Measurements from ENCODE around the gene RANBP3.
A peak's percentile ranks its signal among the peaks of the same experiment; 100 is the strongest.
"Not testable (repeated sequence)": the region's sequence is repeated elsewhere in the genome, so short reads cannot be mapped to it uniquely, and the experiment has no call there.

RANBP3 gene

GRCh38 chr19:5961969-5962945 lies 15.7 kb downstream of the RANBP3 start:
- Histone ChIP-seq H3K4ac (ENCODE audit: low read depth, low read length) (peak overlapping the region; percentile 35), H2AFZ (ENCODE audit: insufficient read depth, low read length, poor library complexity) (peak overlapping the region; percentile 12), H3K36me3 (ENCODE audit: control insufficient read depth in 1 of 2, insufficient read depth in 2 of 2, low read length in 2 of 2) (peaks cover 3 to 4% of the 10 kb centered on the region in 2 experiments), H2BK5ac (ENCODE audit: low read depth, low read length, poor library complexity) (no peak overlapping the region), H4K8ac (ENCODE audit: low read depth, low read length) (no peak overlapping the region), H2AK5ac (ENCODE audit: low read length) (no peak overlapping the region), H4K12ac (ENCODE audit: low read depth, low read length) (no peak overlapping the region), H2BK120ac (ENCODE audit: insufficient read depth, low read length, poor library complexity) (no peak overlapping the region), H3K27ac (ENCODE audit: low read depth, low read length) (no peak overlapping the region), H3K27me3 (ENCODE audit: insufficient read depth, low read length) (no peaks in the 10 kb centered on the region), H3K4me3 (ENCODE audit: low read depth, low read length) (no peak overlapping the region), H3K4me1 (ENCODE audit: control insufficient read depth in 1 of 2, insufficient read depth in 2 of 2, low read length in 2 of 2) (peaks cover 31 to 41% of the 10 kb centered on the region in 2 experiments), H3K79me1 (ENCODE audit: low read length) (peaks cover 2% of the 10 kb centered on the region), H4K91ac (ENCODE audit: low read depth, low read length) (no peak overlapping the region), H3K23ac (ENCODE audit: low read length) (peak overlapping the region; percentile 10), H3K9me3 (ENCODE audit: insufficient read depth, low read depth, low read length) (no peaks in the 10 kb centered on the region), H2BK12ac (ENCODE audit: low read length) (no peak overlapping the region), H3K18ac (ENCODE audit: low read length) (no peak overlapping the region), H3K79me2 (ENCODE audit: control insufficient read depth, insufficient read depth, low read length, poor library complexity) (peaks cover 24% of the 10 kb centered on the region), H3K14ac (ENCODE audit: low read length) (no peak overlapping the region), H3K4me2 (ENCODE audit: low read length) (no peak overlapping the region), H3K9ac (ENCODE audit: low read length) (no peak overlapping the region)
- no CpG with 5 or more reads among the region's 29 CpGs for WGBS (ENCODE audit: extremely low coverage, insufficient coverage, insufficient read length)
- peak; percentile 58 to 79 for DNase-seq

- not testable (repeated sequence) for H2AFZ ChIP-seq (ENCODE audit: insufficient read depth, low read length, poor library complexity); H3K14ac ChIP-seq (ENCODE audit: low read length); DNase-seq; H4K8ac ChIP-seq (ENCODE audit: low read depth, low read length); H3K9me3 ChIP-seq (ENCODE audit: insufficient read depth, low read depth, low read length); H3K36me3 ChIP-seq (ENCODE audit: control insufficient read depth in 1 of 2, insufficient read depth in 2 of 2, low read length in 2 of 2); H2BK5ac ChIP-seq (ENCODE audit: low read depth, low read length, poor library complexity); H3K23ac ChIP-seq (ENCODE audit: low read length); H2BK12ac ChIP-seq (ENCODE audit: low read length); H3K27me3 ChIP-seq (ENCODE audit: insufficient read depth, low read length); H3K9ac ChIP-seq (ENCODE audit: low read length); H3K18ac ChIP-seq (ENCODE audit: low read length); H2BK120ac ChIP-seq (ENCODE audit: insufficient read depth, low read length, poor library complexity); H3K79me1 ChIP-seq (ENCODE audit: low read length); H2AK5ac ChIP-seq (ENCODE audit: low read length); H3K27ac ChIP-seq (ENCODE audit: low read depth, low read length); H4K91ac ChIP-seq (ENCODE audit: low read depth, low read length); H3K4me2 ChIP-seq (ENCODE audit: low read length); H3K4me3 ChIP-seq (ENCODE audit: low read depth, low read length); H4K12ac ChIP-seq (ENCODE audit: low read depth, low read length)
- peak overlapping the region; percentile 35 for H3K4ac ChIP-seq (ENCODE audit: low read depth, low read length)
- WGBS (ENCODE audit: extremely low coverage, insufficient coverage, insufficient read length): no CpG with 5 or more reads among the region's 6 CpGs
- peaks cover 24% of the 10 kb centered on the region for H3K79me2 ChIP-seq (ENCODE audit: control insufficient read depth, insufficient read depth, low read length, poor library complexity)
- peaks cover 28 to 36% of the 10 kb centered on the region in 2 experiments for H3K4me1 ChIP-seq (ENCODE audit: control insufficient read depth in 1 of 2, insufficient read depth in 2 of 2, low read length in 2 of 2)
These were observed 16.3 kb downstream of the RANBP3 start for GRCh38 chr19:5961641-5961968.

- WGBS (ENCODE audit: extremely low coverage, insufficient coverage, insufficient read length): no CpG with 5 or more reads among the region's 18 CpGs
- Histone ChIP-seq H3K27ac (ENCODE audit: low read depth, low read length) (no peak overlapping the region), H2BK12ac (ENCODE audit: low read length) (no peak overlapping the region), H3K36me3 (ENCODE audit: control insufficient read depth in 1 of 2, insufficient read depth in 2 of 2, low read length in 2 of 2) (peaks cover 4 to 6% of the 10 kb centered on the region in 2 experiments), H2BK120ac (ENCODE audit: insufficient read depth, low read length, poor library complexity) (no peak overlapping the region), H3K18ac (ENCODE audit: low read length) (no peak overlapping the region), H3K79me2 (ENCODE audit: control insufficient read depth, insufficient read depth, low read length, poor library complexity) (peaks cover 21% of the 10 kb centered on the region), H2AK5ac (ENCODE audit: low read length) (no peak overlapping the region), H3K4ac (ENCODE audit: low read depth, low read length) (no peak overlapping the region), H3K14ac (ENCODE audit: low read length) (no peak overlapping the region), H3K4me2 (ENCODE audit: low read length) (no peak overlapping the region), H4K12ac (ENCODE audit: low read depth, low read length) (no peak overlapping the region), H3K9me3 (ENCODE audit: insufficient read depth, low read depth, low read length) (no peaks in the 10 kb centered on the region), H3K79me1 (ENCODE audit: low read length) (no peaks in the 10 kb centered on the region), H3K27me3 (ENCODE audit: insufficient read depth, low read length) (no peaks in the 10 kb centered on the region), H2AFZ (ENCODE audit: insufficient read depth, low read length, poor library complexity) (no peak overlapping the region), H3K4me1 (ENCODE audit: control insufficient read depth in 1 of 2, insufficient read depth in 2 of 2, low read length in 2 of 2) (peaks cover 18 to 25% of the 10 kb centered on the region in 2 experiments), H4K8ac (ENCODE audit: low read depth, low read length) (no peak overlapping the region), H3K4me3 (ENCODE audit: low read depth, low read length) (no peak overlapping the region), H4K91ac (ENCODE audit: low read depth, low read length) (no peak overlapping the region), H3K23ac (ENCODE audit: low read length) (no peak overlapping the region), H2BK5ac (ENCODE audit: low read depth, low read length, poor library complexity) (no peak overlapping the region), H3K9ac (ENCODE audit: low read length) (no peak overlapping the region)
- DNase-seq: no peak
These were observed 17.6 kb downstream of the RANBP3 start for GRCh38 chr19:5960005-5961001.

- no peak overlapping the region for H3K14ac ChIP-seq (ENCODE audit: low read length)
- H3K18ac ChIP-seq (ENCODE audit: low read length): no peak overlapping the region
- H2AK5ac ChIP-seq (ENCODE audit: low read length): no peak overlapping the region
- H3K79me1 ChIP-seq (ENCODE audit: low read length): no peaks in the 10 kb centered on the region
- no peak overlapping the region for H2BK5ac ChIP-seq (ENCODE audit: low read depth, low read length, poor library complexity)
- H3K9ac ChIP-seq (ENCODE audit: low read length): no peak overlapping the region
- peaks cover 3 to 6% of the 10 kb centered on the region in 2 experiments for H3K36me3 ChIP-seq (ENCODE audit: control insufficient read depth in 1 of 2, insufficient read depth in 2 of 2, low read length in 2 of 2)
- H3K4me3 ChIP-seq (ENCODE audit: low read depth, low read length): no peak overlapping the region
- H4K12ac ChIP-seq (ENCODE audit: low read depth, low read length): no peak overlapping the region
- no peak overlapping the region for H4K91ac ChIP-seq (ENCODE audit: low read depth, low read length)
- H3K4me1 ChIP-seq (ENCODE audit: control insufficient read depth in 1 of 2, insufficient read depth in 2 of 2, low read length in 2 of 2): peaks cover 17 to 27% of the 10 kb centered on the region in 2 experiments
- no peak overlapping the region for H3K4me2 ChIP-seq (ENCODE audit: low read length)
- H3K4ac ChIP-seq (ENCODE audit: low read depth, low read length): peak overlapping the region; percentile 1
- H3K79me2 ChIP-seq (ENCODE audit: control insufficient read depth, insufficient read depth, low read length, poor library complexity): peaks cover 20% of the 10 kb centered on the region
- H2BK12ac ChIP-seq (ENCODE audit: low read length): no peak overlapping the region
- no peaks in the 10 kb centered on the region for H3K9me3 ChIP-seq (ENCODE audit: insufficient read depth, low read depth, low read length)
- H2BK120ac ChIP-seq (ENCODE audit: insufficient read depth, low read length, poor library complexity): no peak overlapping the region
- WGBS (ENCODE audit: extremely low coverage, insufficient coverage, insufficient read length): no CpG with 5 or more reads among the region's 14 CpGs
- no peaks in the 10 kb centered on the region for H3K27me3 ChIP-seq (ENCODE audit: insufficient read depth, low read length)
- H2AFZ ChIP-seq (ENCODE audit: insufficient read depth, low read length, poor library complexity): no peak overlapping the region
- H3K27ac ChIP-seq (ENCODE audit: low read depth, low read length): no peak overlapping the region
- no peak overlapping the region for H4K8ac ChIP-seq (ENCODE audit: low read depth, low read length)
- DNase-seq: no peak
- H3K23ac ChIP-seq (ENCODE audit: low read length): no peak overlapping the region
These were observed 18.5 kb downstream of the RANBP3 start for GRCh38 chr19:5959260-5960004.

All from trophoblast cell (in vitro differentiated cells and primary cell).